ENCODE measurements around the gene EVA1A. TPM values are rescaled to one million over a fixed set of nuclear protein-coding genes. Genes with fewer than 3 reads are reported as not detected.

EVA1A gene
- total and polyA plus RNA-seq, 2 experiments from 2014 or later = 4.6 to 7.9 TPM

DNA sequence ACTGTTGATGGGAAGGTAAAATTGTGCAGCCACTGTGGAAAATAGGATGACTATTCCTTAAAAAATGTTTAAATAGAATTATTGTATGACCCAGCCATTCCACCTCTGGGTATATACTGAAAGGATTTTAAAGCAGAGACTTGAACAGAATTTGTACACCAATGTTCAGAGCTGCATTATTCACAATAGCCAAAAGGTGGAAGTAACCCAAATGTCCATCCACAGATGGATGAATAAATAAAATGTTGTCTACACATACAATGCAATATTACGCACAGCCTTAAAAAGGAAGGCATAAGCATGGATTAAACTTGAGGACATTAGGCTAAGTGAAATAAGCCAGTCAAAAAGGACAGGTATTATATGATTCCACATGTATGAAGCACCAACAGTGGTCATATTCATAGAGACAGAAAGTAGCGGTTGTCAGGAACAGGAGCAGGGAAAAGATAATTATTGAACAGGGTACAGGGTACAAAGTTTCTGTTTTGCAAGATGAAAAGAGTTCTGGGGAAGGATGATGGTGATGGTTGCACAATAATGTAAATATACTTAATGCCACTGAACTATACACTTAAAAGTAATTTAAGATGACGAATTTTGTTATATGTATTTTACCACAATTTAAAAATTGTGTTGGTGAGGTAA is 39.4 kb downstream of the EVA1A start:
- Histone ChIP-seq H3K79me2 (replicated peaks; ENCODE audit: insufficient read depth) (no peaks in the 10 kb centered on the region), H3K4me3 (no peak overlapping the region), H2AFZ (no peak overlapping the region), H3F3A (replicated peaks; ENCODE audit: low read depth) (no peaks in the 10 kb centered on the region), H3K4me1 (ENCODE audit: insufficient read depth) (no peaks in the 10 kb centered on the region), H3K9me2 (ENCODE audit: insufficient read depth) (no peaks in the 10 kb centered on the region), H3K4me2 (no peak overlapping the region), H3K27ac (ENCODE audit: low read depth) (no peak overlapping the region), H3K36me3 (ENCODE audit: insufficient read depth) (no peaks in the 10 kb centered on the region; the same call in 1 of the 2 replicates), H4K20me1 (replicated peaks; ENCODE audit: insufficient read depth) (no peaks in the 10 kb centered on the region), H3K27me3 (ENCODE audit: insufficient read depth) (no peaks in the 10 kb centered on the region)
- Mint-ChIP-seq H3K4me1 (no peaks in the 10 kb centered on the region), H3K36me3 (ENCODE audit: low read depth) (peaks cover 4% of the 10 kb centered on the region; the same call in 1 of the 3 replicates), H3K27me3 (ENCODE audit: insufficient read depth, low read depth, poor library complexity) (no peaks in the 10 kb centered on the region), H3K4me3 (no peak overlapping the region), H3K9me3 (no peaks in the 10 kb centered on the region), H3K27ac (no peak overlapping the region)
- ATAC-seq = no peak
- no peak for TF ChIP-seq ZNF331 (CRISPR knock-in tag; IDR thresholded peaks at IDR 0.05; ENCODE audit: low read depth)
- TF ChIP-seq, protein P1, sequence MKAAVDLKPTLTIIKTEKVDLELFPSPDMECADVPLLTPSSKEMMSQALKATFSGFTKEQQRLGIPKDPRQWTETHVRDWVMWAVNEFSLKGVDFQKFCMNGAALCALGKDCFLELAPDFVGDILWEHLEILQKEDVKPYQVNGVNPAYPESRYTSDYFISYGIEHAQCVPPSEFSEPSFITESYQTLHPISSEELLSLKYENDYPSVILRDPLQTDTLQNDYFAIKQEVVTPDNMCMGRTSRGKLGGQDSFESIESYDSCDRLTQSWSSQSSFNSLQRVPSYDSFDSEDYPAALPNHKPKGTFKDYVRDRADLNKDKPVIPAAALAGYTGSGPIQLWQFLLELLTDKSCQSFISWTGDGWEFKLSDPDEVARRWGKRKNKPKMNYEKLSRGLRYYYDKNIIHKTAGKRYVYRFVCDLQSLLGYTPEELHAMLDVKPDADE (IDR thresholded peaks at IDR 0.05) = no peak
- TF ChIP-seq, protein P2, sequence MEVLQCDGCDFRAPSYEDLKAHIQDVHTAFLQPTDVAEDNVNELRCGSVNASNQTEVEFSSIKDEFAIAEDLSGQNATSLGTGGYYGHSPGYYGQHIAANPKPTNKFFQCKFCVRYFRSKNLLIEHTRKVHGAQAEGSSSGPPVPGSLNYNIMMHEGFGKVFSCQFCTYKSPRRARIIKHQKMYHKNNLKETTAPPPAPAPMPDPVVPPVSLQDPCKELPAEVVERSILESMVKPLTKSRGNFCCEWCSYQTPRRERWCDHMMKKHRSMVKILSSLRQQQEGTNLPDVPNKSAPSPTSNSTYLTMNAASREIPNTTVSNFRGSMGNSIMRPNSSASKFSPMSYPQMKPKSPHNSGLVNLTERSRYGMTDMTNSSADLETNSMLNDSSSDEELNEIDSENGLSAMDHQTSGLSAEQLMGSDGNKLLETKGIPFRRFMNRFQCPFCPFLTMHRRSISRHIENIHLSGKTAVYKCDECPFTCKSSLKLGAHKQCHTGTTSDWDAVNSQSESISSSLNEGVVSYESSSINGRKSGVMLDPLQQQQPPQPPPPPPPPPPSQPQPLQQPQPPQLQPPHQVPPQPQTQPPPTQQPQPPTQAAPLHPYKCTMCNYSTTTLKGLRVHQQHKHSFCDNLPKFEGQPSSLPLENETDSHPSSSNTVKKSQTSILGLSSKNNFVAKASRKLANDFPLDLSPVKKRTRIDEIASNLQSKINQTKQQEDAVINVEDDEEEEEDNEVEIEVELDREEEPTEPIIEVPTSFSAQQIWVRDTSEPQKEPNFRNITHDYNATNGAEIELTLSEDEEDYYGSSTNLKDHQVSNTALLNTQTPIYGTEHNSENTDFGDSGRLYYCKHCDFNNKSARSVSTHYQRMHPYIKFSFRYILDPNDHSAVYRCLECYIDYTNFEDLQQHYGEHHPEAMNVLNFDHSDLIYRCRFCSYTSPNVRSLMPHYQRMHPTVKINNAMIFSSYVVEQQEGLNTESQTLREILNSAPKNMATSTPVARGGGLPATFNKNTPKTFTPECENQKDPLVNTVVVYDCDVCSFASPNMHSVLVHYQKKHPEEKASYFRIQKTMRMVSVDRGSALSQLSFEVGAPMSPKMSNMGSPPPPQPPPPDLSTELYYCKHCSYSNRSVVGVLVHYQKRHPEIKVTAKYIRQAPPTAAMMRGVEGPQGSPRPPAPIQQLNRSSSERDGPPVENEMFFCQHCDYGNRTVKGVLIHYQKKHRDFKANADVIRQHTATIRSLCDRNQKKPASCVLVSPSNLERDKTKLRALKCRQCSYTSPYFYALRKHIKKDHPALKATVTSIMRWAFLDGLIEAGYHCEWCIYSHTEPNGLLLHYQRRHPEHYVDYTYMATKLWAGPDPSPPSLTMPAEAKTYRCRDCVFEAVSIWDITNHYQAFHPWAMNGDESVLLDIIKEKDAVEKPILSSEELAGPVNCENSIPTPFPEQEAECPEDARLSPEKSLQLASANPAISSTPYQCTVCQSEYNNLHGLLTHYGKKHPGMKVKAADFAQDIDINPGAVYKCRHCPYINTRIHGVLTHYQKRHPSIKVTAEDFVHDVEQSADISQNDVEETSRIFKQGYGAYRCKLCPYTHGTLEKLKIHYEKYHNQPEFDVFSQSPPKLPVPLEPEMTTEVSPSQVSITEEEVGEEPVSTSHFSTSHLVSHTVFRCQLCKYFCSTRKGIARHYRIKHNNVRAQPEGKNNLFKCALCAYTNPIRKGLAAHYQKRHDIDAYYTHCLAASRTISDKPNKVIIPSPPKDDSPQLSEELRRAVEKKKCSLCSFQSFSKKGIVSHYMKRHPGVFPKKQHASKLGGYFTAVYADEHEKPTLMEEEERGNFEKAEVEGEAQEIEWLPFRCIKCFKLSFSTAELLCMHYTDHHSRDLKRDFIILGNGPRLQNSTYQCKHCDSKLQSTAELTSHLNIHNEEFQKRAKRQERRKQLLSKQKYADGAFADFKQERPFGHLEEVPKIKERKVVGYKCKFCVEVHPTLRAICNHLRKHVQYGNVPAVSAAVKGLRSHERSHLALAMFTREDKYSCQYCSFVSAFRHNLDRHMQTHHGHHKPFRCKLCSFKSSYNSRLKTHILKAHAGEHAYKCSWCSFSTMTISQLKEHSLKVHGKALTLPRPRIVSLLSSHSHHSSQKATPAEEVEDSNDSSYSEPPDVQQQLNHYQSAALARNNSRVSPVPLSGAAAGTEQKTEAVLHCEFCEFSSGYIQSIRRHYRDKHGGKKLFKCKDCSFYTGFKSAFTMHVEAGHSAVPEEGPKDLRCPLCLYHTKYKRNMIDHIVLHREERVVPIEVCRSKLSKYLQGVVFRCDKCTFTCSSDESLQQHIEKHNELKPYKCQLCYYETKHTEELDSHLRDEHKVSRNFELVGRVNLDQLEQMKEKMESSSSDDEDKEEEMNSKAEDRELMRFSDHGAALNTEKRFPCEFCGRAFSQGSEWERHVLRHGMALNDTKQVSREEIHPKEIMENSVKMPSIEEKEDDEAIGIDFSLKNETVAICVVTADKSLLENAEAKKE (CRISPR knock-in tag; IDR thresholded peaks at IDR 0.05) = no peak
- TF ChIP-seq CREB1 (CRISPR knock-in tag; IDR thresholded peaks at IDR 0.05; ENCODE audit: low read depth) = no peak
- TF ChIP-seq, protein P3, sequence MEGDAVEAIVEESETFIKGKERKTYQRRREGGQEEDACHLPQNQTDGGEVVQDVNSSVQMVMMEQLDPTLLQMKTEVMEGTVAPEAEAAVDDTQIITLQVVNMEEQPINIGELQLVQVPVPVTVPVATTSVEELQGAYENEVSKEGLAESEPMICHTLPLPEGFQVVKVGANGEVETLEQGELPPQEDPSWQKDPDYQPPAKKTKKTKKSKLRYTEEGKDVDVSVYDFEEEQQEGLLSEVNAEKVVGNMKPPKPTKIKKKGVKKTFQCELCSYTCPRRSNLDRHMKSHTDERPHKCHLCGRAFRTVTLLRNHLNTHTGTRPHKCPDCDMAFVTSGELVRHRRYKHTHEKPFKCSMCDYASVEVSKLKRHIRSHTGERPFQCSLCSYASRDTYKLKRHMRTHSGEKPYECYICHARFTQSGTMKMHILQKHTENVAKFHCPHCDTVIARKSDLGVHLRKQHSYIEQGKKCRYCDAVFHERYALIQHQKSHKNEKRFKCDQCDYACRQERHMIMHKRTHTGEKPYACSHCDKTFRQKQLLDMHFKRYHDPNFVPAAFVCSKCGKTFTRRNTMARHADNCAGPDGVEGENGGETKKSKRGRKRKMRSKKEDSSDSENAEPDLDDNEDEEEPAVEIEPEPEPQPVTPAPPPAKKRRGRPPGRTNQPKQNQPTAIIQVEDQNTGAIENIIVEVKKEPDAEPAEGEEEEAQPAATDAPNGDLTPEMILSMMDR (conservative IDR thresholded peaks at IDR 0.05; ENCODE audit: low read depth in 2 of 2) = no peak
- no peak for TF ChIP-seq POLR2AphosphoS5 (IDR thresholded peaks at IDR 0.05; ENCODE audit: low read depth)
- no peak for TF ChIP-seq JUNB (IDR thresholded peaks at IDR 0.05; ENCODE audit: unreplicated experiment)
- no peak for TF ChIP-seq STAT1 (IDR thresholded peaks at IDR 0.05; ENCODE audit: unreplicated experiment)
- no peak for TF ChIP-seq EZH2phosphoT487 (IDR thresholded peaks at IDR 0.05; ENCODE audit: unreplicated experiment)
- TF ChIP-seq ZNF114 (CRISPR knock-in tag; IDR thresholded peaks at IDR 0.05) = no peak
- TF ChIP-seq, protein P4, sequence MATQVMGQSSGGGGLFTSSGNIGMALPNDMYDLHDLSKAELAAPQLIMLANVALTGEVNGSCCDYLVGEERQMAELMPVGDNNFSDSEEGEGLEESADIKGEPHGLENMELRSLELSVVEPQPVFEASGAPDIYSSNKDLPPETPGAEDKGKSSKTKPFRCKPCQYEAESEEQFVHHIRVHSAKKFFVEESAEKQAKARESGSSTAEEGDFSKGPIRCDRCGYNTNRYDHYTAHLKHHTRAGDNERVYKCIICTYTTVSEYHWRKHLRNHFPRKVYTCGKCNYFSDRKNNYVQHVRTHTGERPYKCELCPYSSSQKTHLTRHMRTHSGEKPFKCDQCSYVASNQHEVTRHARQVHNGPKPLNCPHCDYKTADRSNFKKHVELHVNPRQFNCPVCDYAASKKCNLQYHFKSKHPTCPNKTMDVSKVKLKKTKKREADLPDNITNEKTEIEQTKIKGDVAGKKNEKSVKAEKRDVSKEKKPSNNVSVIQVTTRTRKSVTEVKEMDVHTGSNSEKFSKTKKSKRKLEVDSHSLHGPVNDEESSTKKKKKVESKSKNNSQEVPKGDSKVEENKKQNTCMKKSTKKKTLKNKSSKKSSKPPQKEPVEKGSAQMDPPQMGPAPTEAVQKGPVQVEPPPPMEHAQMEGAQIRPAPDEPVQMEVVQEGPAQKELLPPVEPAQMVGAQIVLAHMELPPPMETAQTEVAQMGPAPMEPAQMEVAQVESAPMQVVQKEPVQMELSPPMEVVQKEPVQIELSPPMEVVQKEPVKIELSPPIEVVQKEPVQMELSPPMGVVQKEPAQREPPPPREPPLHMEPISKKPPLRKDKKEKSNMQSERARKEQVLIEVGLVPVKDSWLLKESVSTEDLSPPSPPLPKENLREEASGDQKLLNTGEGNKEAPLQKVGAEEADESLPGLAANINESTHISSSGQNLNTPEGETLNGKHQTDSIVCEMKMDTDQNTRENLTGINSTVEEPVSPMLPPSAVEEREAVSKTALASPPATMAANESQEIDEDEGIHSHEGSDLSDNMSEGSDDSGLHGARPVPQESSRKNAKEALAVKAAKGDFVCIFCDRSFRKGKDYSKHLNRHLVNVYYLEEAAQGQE (IDR thresholded peaks at IDR 0.05; ENCODE audit: unreplicated experiment) = no peak
- TF ChIP-seq NANOG (IDR thresholded peaks at IDR 0.05; ENCODE audit: borderline replicate concordance) = no peak
- TF ChIP-seq EZH2 (IDR thresholded peaks at IDR 0.05; ENCODE audit: low read depth, unreplicated experiment) = no peak
- no peak for DNase-seq (ENCODE audit: low spot score)
